RCC 7860 (cell line): ENCODE results near the gene ITPR2.
"Not testable (repeated sequence)": the region's sequence is repeated elsewhere in the genome, so short reads cannot be mapped to it uniquely, and the experiment has no call there.

Source experiments
- DNase-seq: peaks from one replicate; pipeline ENCODE4 v3.0.0-alpha.2; 2015; ENCODE audit warnings: low spot score
- FAIRE-seq: peaks from 2 replicates; lab custom pipeline; 2012; peaks lifted over from hg19 to GRCh38; lab: Jason Lieb, UNC

The ITPR2 gene

GRCh38 chr12:26537126-26537525 lies 295.9 kb downstream of the ITPR2 start:
- no peak for FAIRE-seq
- no peak for DNase-seq

GRCh38 chr12:26535826-26536225 lies 297.2 kb downstream of the ITPR2 start:
- DNase-seq, result no peak
- FAIRE-seq, result no peak

- no peak for FAIRE-seq
- DNase-seq, result no peak
Measured at GRCh38 chr12:26534071-26534470, 298.9 kb downstream of the ITPR2 start.

GRCh38 chr12:26533211-26533610 lies 299.8 kb downstream of the ITPR2 start:
- DNase-seq (no peak), FAIRE-seq (no peak)

- no peak for FAIRE-seq
- DNase-seq, result no peak
Measured at GRCh38 chr12:26530461-26530860, 302.5 kb downstream of the ITPR2 start.

GRCh38 chr12:26528943-26529342 lies 304.1 kb downstream of the ITPR2 start:
- FAIRE-seq, result no peak

GRCh38 chr12:26527682-26528081 lies 305.3 kb downstream of the ITPR2 start:
- DNase-seq (no peak), FAIRE-seq (no peak)

More at GRCh38 chr12:26528943-26529342, 304.1 kb downstream of the ITPR2 start:
- DNase-seq, result no peak

GRCh38 chr12:26524862-26525465 lies 308.0 kb downstream of the ITPR2 start:
- DNase-seq, result peak; percentile 17
- peak; percentile 46 for FAIRE-seq

- DNase-seq (no peak), FAIRE-seq (no peak)
Measured at GRCh38 chr12:26523708-26524150, 309.3 kb downstream of the ITPR2 start.

GRCh38 chr12:26520869-26521268 lies 312.1 kb downstream of the ITPR2 start:
- DNase-seq (no peak), FAIRE-seq (no peak)

GRCh38 chr12:26520109-26520508 lies 312.9 kb downstream of the ITPR2 start:
- FAIRE-seq, result no peak

GRCh38 chr12:26519462-26519861 lies 313.5 kb downstream of the ITPR2 start:
- FAIRE-seq, result no peak

More at GRCh38 chr12:26520109-26520508, 312.9 kb downstream of the ITPR2 start:
- no peak for DNase-seq

GRCh38 chr12:26517320-26517719 lies 315.7 kb downstream of the ITPR2 start:
- FAIRE-seq, result not testable (repeated sequence)

More at GRCh38 chr12:26519462-26519861, 313.5 kb downstream of the ITPR2 start:
- no peak for DNase-seq

GRCh38 chr12:26514364-26514763 lies 318.6 kb downstream of the ITPR2 start:
- DNase-seq (no peak), FAIRE-seq (no peak)

More at GRCh38 chr12:26517320-26517719, 315.7 kb downstream of the ITPR2 start:
- not testable (repeated sequence) for DNase-seq

- FAIRE-seq (no peak), DNase-seq (no peak)
Measured at GRCh38 chr12:26513363-26514043, 319.5 kb downstream of the ITPR2 start.

GRCh38 chr12:26512213-26512612 lies 320.8 kb downstream of the ITPR2 start:
- DNase-seq (no peak), FAIRE-seq (no peak)

GRCh38 chr12:26510354-26510674 lies 322.7 kb downstream of the ITPR2 start:
- FAIRE-seq (no peak), DNase-seq (no peak)

- DNase-seq (no peak), FAIRE-seq (no peak)
Measured at GRCh38 chr12:26507613-26508012, 325.4 kb downstream of the ITPR2 start.

- no peak for FAIRE-seq
- no peak for DNase-seq
Measured at GRCh38 chr12:26499979-26500640, 332.9 kb downstream of the ITPR2 start.

- FAIRE-seq (no peak), DNase-seq (no peak)
Measured at GRCh38 chr12:26496170-26496569, 336.8 kb downstream of the ITPR2 start.

- FAIRE-seq (peak; percentile 86), DNase-seq (peak; percentile 67)
Measured at GRCh38 chr12:26493656-26494055, 339.3 kb downstream of the ITPR2 start.

- peak; percentile 11 for FAIRE-seq
- DNase-seq, result peak; percentile 8
Measured at GRCh38 chr12:26492406-26492805, 340.6 kb downstream of the ITPR2 start.
